ENCODE results near the gene AOAH. TPM values are rescaled to one million over a fixed set of nuclear protein-coding genes. Genes with fewer than 3 reads are reported as not detected.
"Not testable (repeated sequence)": the region's sequence is repeated elsewhere in the genome, so short reads cannot be mapped to it uniquely, and the experiment has no call there.

The AOAH gene
- total RNA-seq, 1 donor from 2014 or later = 0.40 TPM

DNA sequence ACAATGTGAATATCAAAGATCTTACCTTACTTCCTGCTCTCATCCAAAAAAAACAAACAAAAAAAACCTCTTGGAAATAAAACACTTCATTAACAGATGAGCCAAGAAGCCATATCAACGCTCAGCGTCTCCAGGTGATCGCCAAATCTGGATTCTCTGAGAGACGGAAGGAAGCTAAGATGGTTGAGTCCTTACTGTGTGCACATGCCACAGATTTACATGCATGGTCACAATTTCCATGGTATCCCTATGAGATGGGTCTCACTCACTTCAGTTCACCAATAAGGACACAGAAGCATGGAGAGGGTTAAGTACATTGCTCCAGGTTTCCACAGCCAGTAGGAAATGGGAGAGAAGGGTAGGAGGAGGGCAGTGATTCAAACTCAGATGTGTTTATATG lies 1.0 kb downstream of the AOAH start:
- no peaks in the 10 kb centered on the region for H3K4me1 Mint-ChIP-seq
- no peaks in the 10 kb centered on the region for H3K36me3 Mint-ChIP-seq
- no peaks in the 10 kb centered on the region for H3K9me3 Mint-ChIP-seq
- H3K27ac Mint-ChIP-seq = no peak overlapping the region
- H3K27me3 Mint-ChIP-seq (ENCODE audit: low read depth) = peaks cover 8% of the 10 kb centered on the region
- TF ChIP-seq CTCF (IDR thresholded peaks at IDR 0.05; ENCODE audit: unreplicated experiment) = no peak
- no peak for DNase-seq (ENCODE audit: low spot score in 2 of 2, unreplicated experiment in 2 of 2)
- no peak overlapping the region for H3K4me3 Mint-ChIP-seq

- H3K27me3 Mint-ChIP-seq (ENCODE audit: low read depth) = peaks cover 8% of the 10 kb centered on the region
- no peak for DNase-seq (ENCODE audit: low spot score in 2 of 2, unreplicated experiment in 2 of 2)
- no peaks in the 10 kb centered on the region for H3K4me1 Mint-ChIP-seq
- H3K9me3 Mint-ChIP-seq = no peaks in the 10 kb centered on the region
- no peak for TF ChIP-seq CTCF (IDR thresholded peaks at IDR 0.05; ENCODE audit: unreplicated experiment)
- peaks cover 2% of the 10 kb centered on the region for H3K36me3 Mint-ChIP-seq
- H3K4me3 Mint-ChIP-seq = no peak overlapping the region
- no peak overlapping the region for H3K27ac Mint-ChIP-seq
Observed at GRCh38 chr7:36719083-36719632, 5.1 kb downstream of the AOAH start.

DNA sequence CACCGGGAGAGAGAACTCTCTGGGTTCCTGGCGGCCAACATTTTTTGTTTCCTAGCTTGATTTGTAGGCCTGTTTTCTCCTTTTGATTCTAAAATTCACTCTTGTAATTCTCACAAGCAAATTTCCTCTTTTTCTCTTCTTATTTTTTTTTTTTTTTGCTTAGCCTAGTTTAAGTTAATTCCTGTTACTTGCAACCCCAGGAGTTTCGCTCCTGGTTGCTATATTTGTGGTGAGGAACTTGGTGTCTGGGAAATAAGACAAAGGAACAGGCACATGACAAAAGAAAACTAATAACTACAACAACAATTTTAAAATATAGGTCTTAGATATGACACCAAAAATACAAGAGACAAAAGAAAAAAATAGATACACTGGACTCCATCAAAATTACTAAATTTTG lies 6.7 kb downstream of the AOAH start:
- no peak for DNase-seq (ENCODE audit: low spot score in 2 of 2, unreplicated experiment in 2 of 2)
- Mint-ChIP-seq H3K27me3 (ENCODE audit: low read depth) (peaks cover 10% of the 10 kb centered on the region), H3K9me3 (peaks cover 12% of the 10 kb centered on the region), H3K4me3 (no peak overlapping the region), H3K36me3 (peaks cover 2% of the 10 kb centered on the region), H3K4me1 (no peaks in the 10 kb centered on the region), H3K27ac (no peak overlapping the region)
- TF ChIP-seq CTCF (IDR thresholded peaks at IDR 0.05; ENCODE audit: unreplicated experiment) = no peak

- not testable (repeated sequence) for H3K36me3 Mint-ChIP-seq; H3K4me3 Mint-ChIP-seq; DNase-seq (ENCODE audit: low spot score in 2 of 2, unreplicated experiment in 2 of 2); H3K27ac Mint-ChIP-seq; H3K4me1 Mint-ChIP-seq
- peaks cover 10% of the 10 kb centered on the region for H3K27me3 Mint-ChIP-seq (ENCODE audit: low read depth)
- H3K9me3 Mint-ChIP-seq = peaks cover 18% of the 10 kb centered on the region
Observed at GRCh38 chr7:36716802-36717201, 7.5 kb downstream of the AOAH start.

GRCh38 chr7:36712015-36712414 lies 12.3 kb downstream of the AOAH start:
- DNase-seq (ENCODE audit: low spot score in 2 of 2, unreplicated experiment in 2 of 2) = no peak
- Mint-ChIP-seq H3K4me3 (no peak overlapping the region), H3K36me3 (peaks cover 1% of the 10 kb centered on the region), H3K27me3 (ENCODE audit: low read depth) (peaks cover 3% of the 10 kb centered on the region), H3K27ac (no peak overlapping the region), H3K9me3 (peaks cover 26% of the 10 kb centered on the region), H3K4me1 (peaks cover 7% of the 10 kb centered on the region)
- TF ChIP-seq CTCF (IDR thresholded peaks at IDR 0.05; ENCODE audit: unreplicated experiment) = no peak

DNA sequence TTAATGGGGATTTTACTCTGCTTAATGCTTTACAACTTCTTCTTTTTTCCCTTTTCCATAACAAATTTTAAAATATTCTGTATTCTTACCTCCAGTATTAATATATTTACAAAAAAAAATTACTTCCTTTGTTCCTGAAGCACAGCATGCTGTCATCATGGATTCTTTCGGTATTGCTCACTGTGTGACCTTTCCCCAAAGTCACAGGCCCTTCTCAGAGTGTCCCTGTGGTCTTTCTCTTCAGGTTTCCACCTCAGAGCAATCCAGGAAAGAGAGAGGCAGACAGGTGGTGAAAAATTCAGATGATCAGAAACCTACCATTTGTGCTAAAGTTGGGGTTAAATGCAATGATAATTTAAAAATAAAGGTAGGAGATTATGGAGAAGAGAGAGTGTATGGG lies 13.0 kb downstream of the AOAH start:
- Mint-ChIP-seq H3K36me3 (no peaks in the 10 kb centered on the region), H3K4me3 (no peak overlapping the region)

More for the DNA sequence above, 13.0 kb downstream of the AOAH start:
- Mint-ChIP-seq H3K9me3 (peaks cover 34% of the 10 kb centered on the region), H3K27me3 (ENCODE audit: low read depth) (peaks cover 3% of the 10 kb centered on the region), H3K4me1 (peaks cover 7% of the 10 kb centered on the region), H3K27ac (no peak overlapping the region)
- TF ChIP-seq CTCF (IDR thresholded peaks at IDR 0.05; ENCODE audit: unreplicated experiment) = no peak
- DNase-seq (ENCODE audit: low spot score in 2 of 2, unreplicated experiment in 2 of 2) = no peak
